Activated CD4-positive, alpha-beta T cell treated with anti-CD3 and anti-CD28 coated beads, Interleukin-2, amount 10 ng/mL, durations not matched to agents 24 days and 14 days (primary cell): ENCODE measurements around the gene HNRNPR. TPM values are rescaled to one million over a fixed set of nuclear protein-coding genes. Genes with fewer than 3 reads are reported as not detected.
A peak's percentile ranks its signal among the peaks of the same experiment; 100 is the strongest.
"Not testable (repeated sequence)": the region's sequence is repeated elsewhere in the genome, so short reads cannot be mapped to it uniquely, and the experiment has no call there.

Experiments used
- DNase-seq: peaks from one replicate; pipeline ENCODE4 v3.0.0; 2022
- H3K27ac Mint-ChIP-seq: one replicate; pipeline ENCODE4 v1.8.0; 2022; ENCODE audit warnings: mild to moderate bottlenecking, mixed read lengths
- H3K27me3 Mint-ChIP-seq: one replicate; pipeline ENCODE4 v1.8.0; 2022; ENCODE audit warnings: mixed read lengths
- H3K36me3 Mint-ChIP-seq: one replicate; pipeline ENCODE4 v1.8.0; 2022; ENCODE audit warnings: low read depth, mild to moderate bottlenecking, mixed read lengths
- H3K4me1 Mint-ChIP-seq: one replicate; pipeline ENCODE4 v1.8.0; 2021; ENCODE audit warnings: mixed read lengths
- H3K4me3 Mint-ChIP-seq: one replicate; pipeline ENCODE4 v1.8.0; 2022; ENCODE audit warnings: mild to moderate bottlenecking, moderate library complexity, mixed read lengths
- H3K9me3 Mint-ChIP-seq: one replicate; pipeline ENCODE4 v1.8.0; 2021; ENCODE audit warnings: mixed read lengths
- intact Hi-C: fragments of 100-400 bp; cut with micrococcal nuclease; formaldehyde crosslinking; loops from one replicate; pipeline ENCODE4 v1.15.1; 2023
- total RNA-seq: library from RNA; stranded (reverse); gene quantifications from 2 replicates; pipeline ENCODE4 v1.2.3, GENCODE V29; 2022

The HNRNPR gene
- total RNA-seq: 229 and 235 TPM in 2 replicates

- H3K4me3 Mint-ChIP-seq: peak within 1 kb of the TSS; percentile 90
- peaks cover 19% of the 10 kb centered on the region for H3K36me3 Mint-ChIP-seq
- no peaks in the 10 kb centered on the region for H3K9me3 Mint-ChIP-seq
- no peaks in the 10 kb centered on the region for H3K27me3 Mint-ChIP-seq
- H3K4me1 Mint-ChIP-seq: peaks cover 35% of the 10 kb centered on the region
- H3K27ac Mint-ChIP-seq: peak within 1 kb of the TSS; percentile 99
- intact Hi-C loops: loop anchor here (1.0 to 10.0 kb wide), 4 partner anchors 25 to 610 kb away; partner anchors contain the start of genes ASAP3, PNRC2 and ZNF436
- peak; percentile 99 for DNase-seq
Measured at GRCh38 chr1:23344111-23344986, at the start of gene HNRNPR. Gene HNRNPR (minus strand): TSS chr1:23344284. CDS start chr1:23341008, 3,276 bp downstream.

- peaks cover 2% of the 10 kb centered on the region for H3K27me3 Mint-ChIP-seq
- no peaks in the 10 kb centered on the region for H3K36me3 Mint-ChIP-seq
- DNase-seq: no peak
- H3K4me1 Mint-ChIP-seq: peaks cover 3% of the 10 kb centered on the region
- intact Hi-C loops: no loop called here
- H3K4me3 Mint-ChIP-seq: no peak overlapping the region
- H3K9me3 Mint-ChIP-seq: no peaks in the 10 kb centered on the region
- no peak overlapping the region for H3K27ac Mint-ChIP-seq
Measured at GRCh38 chr1:23393706-23394105, 49.6 kb upstream of the HNRNPR start.

GRCh38 chr1:23392125-23392855 is 48.2 kb upstream of the HNRNPR start:
- Mint-ChIP-seq H3K27ac (no peak overlapping the region), H3K4me1 (peaks cover 3% of the 10 kb centered on the region), H3K9me3 (no peaks in the 10 kb centered on the region), H3K4me3 (no peak overlapping the region), H3K27me3 (peaks cover 2% of the 10 kb centered on the region), H3K36me3 (no peaks in the 10 kb centered on the region)
- DNase-seq: no peak
- intact Hi-C loops: no loop called here

GRCh38 chr1:23389837-23390321 is 45.8 kb upstream of the HNRNPR start:
- Mint-ChIP-seq H3K4me3 (no peak overlapping the region), H3K36me3 (no peaks in the 10 kb centered on the region), H3K4me1 (no peaks in the 10 kb centered on the region), H3K27me3 (peaks cover 2% of the 10 kb centered on the region), H3K9me3 (no peaks in the 10 kb centered on the region), H3K27ac (no peak overlapping the region)
- intact Hi-C loops: no loop called here
- no peak for DNase-seq

GRCh38 chr1:23387494-23387893 is 43.4 kb upstream of the HNRNPR start:
- Mint-ChIP-seq H3K27ac (no peak overlapping the region), H3K27me3 (peaks cover 2% of the 10 kb centered on the region), H3K4me3 (no peak overlapping the region), H3K9me3 (no peaks in the 10 kb centered on the region), H3K36me3 (no peaks in the 10 kb centered on the region), H3K4me1 (no peaks in the 10 kb centered on the region)
- intact Hi-C loops: no loop called here
- no peak for DNase-seq

GRCh38 chr1:23385119-23385621 is 41.1 kb upstream of the HNRNPR start:
- intact Hi-C loops: no loop called here
- Mint-ChIP-seq H3K9me3 (no peaks in the 10 kb centered on the region), H3K4me3 (no peak overlapping the region), H3K36me3 (no peaks in the 10 kb centered on the region), H3K27ac (no peak overlapping the region), H3K27me3 (no peaks in the 10 kb centered on the region), H3K4me1 (no peaks in the 10 kb centered on the region)
- no peak for DNase-seq

GRCh38 chr1:23384312-23385058 is 40.4 kb upstream of the HNRNPR start:
- no peak overlapping the region for H3K27ac Mint-ChIP-seq
- H3K4me3 Mint-ChIP-seq: no peak overlapping the region
- H3K9me3 Mint-ChIP-seq: no peaks in the 10 kb centered on the region
- DNase-seq: no peak
- H3K36me3 Mint-ChIP-seq: no peaks in the 10 kb centered on the region
- no peaks in the 10 kb centered on the region for H3K27me3 Mint-ChIP-seq
- no peaks in the 10 kb centered on the region for H3K4me1 Mint-ChIP-seq
- intact Hi-C loops: no loop called here

- no peak for DNase-seq
- H3K4me1 Mint-ChIP-seq: no peaks in the 10 kb centered on the region
- no peaks in the 10 kb centered on the region for H3K36me3 Mint-ChIP-seq
- H3K4me3 Mint-ChIP-seq: no peak overlapping the region
- H3K9me3 Mint-ChIP-seq: no peaks in the 10 kb centered on the region
- no peaks in the 10 kb centered on the region for H3K27me3 Mint-ChIP-seq
- H3K27ac Mint-ChIP-seq: no peak overlapping the region
- intact Hi-C loops: no loop called here
Measured at GRCh38 chr1:23383577-23384311, 39.7 kb upstream of the HNRNPR start.

- DNase-seq: no peak
- H3K27me3 Mint-ChIP-seq: no peaks in the 10 kb centered on the region
- H3K36me3 Mint-ChIP-seq: no peaks in the 10 kb centered on the region
- H3K9me3 Mint-ChIP-seq: no peaks in the 10 kb centered on the region
- H3K4me1 Mint-ChIP-seq: no peaks in the 10 kb centered on the region
- H3K4me3 Mint-ChIP-seq: no peak overlapping the region
- intact Hi-C loops: no loop called here
- no peak overlapping the region for H3K27ac Mint-ChIP-seq
Measured at GRCh38 chr1:23381233-23381885, 37.3 kb upstream of the HNRNPR start.

GRCh38 chr1:23380719-23381118 is 36.6 kb upstream of the HNRNPR start:
- intact Hi-C loops: no loop called here
- Mint-ChIP-seq H3K4me3 (no peak overlapping the region), H3K27me3 (no peaks in the 10 kb centered on the region), H3K36me3 (no peaks in the 10 kb centered on the region), H3K9me3 (no peaks in the 10 kb centered on the region), H3K4me1 (no peaks in the 10 kb centered on the region), H3K27ac (no peak overlapping the region)
- no peak for DNase-seq

- H3K9me3 Mint-ChIP-seq, H3K36me3 Mint-ChIP-seq, H3K4me1 Mint-ChIP-seq, H3K4me3 Mint-ChIP-seq, H3K27ac Mint-ChIP-seq, H3K27me3 Mint-ChIP-seq, intact Hi-C loops, DNase-seq: not testable (repeated sequence)
Measured at GRCh38 chr1:23380236-23380635, 36.2 kb upstream of the HNRNPR start.

- no peak overlapping the region for H3K4me3 Mint-ChIP-seq
- no peak overlapping the region for H3K27ac Mint-ChIP-seq
- no peaks in the 10 kb centered on the region for H3K36me3 Mint-ChIP-seq
- no peak for DNase-seq
- no peaks in the 10 kb centered on the region for H3K9me3 Mint-ChIP-seq
- H3K4me1 Mint-ChIP-seq: no peaks in the 10 kb centered on the region
- H3K27me3 Mint-ChIP-seq: no peaks in the 10 kb centered on the region
- intact Hi-C loops: no loop called here
Measured at GRCh38 chr1:23376890-23377811, 33.1 kb upstream of the HNRNPR start.
